H9 (cell line): ENCODE data around the gene PNKD. TPM values are rescaled to one million over a fixed set of nuclear protein-coding genes. Genes with fewer than 3 reads are reported as not detected.

Experiments used
- DNase-seq: peaks from one replicate; pipeline ENCODE4 v3.0.0-alpha.2; 2017
- H2AFZ ChIP-seq: one replicate; pipeline ENCODE4 v1.6.1; 2013; ENCODE audit warnings: mild to moderate bottlenecking, low read length, control low read depth, moderate library complexity
- H2AK5ac ChIP-seq: 2 replicates; pipeline ENCODE4 v1.6.1; 2013; ENCODE audit warnings: low read length, control low read depth, mixed read lengths; ENCODE audit not compliant: insufficient read length
- H2BK120ac ChIP-seq: one replicate; pipeline ENCODE4 v1.6.1; 2013; ENCODE audit warnings: low read depth, mild to moderate bottlenecking, low read length, control low read depth, inconsistent platforms; ENCODE audit not compliant: poor library complexity, severe bottlenecking
- H2BK12ac ChIP-seq: 2 replicates; pipeline ENCODE4 v1.6.1; 2013; ENCODE audit warnings: low read length, control low read depth, mixed read lengths, low read depth; ENCODE audit not compliant: insufficient read length
- H2BK15ac ChIP-seq: 2 replicates; pipeline ENCODE4 v1.6.1; 2013; ENCODE audit warnings: low read depth, low read length, control low read depth
- H2BK20ac ChIP-seq: one replicate; pipeline ENCODE4 v1.6.1; 2013; ENCODE audit warnings: low read depth, mild to moderate bottlenecking, low read length, control low read depth, inconsistent platforms; ENCODE audit not compliant: poor library complexity, severe bottlenecking
- H2BK5ac ChIP-seq: 2 replicates; pipeline ENCODE4 v1.6.1; 2013; ENCODE audit warnings: low read length, control low read depth, mixed read lengths; ENCODE audit not compliant: insufficient read length
- H3K14ac ChIP-seq: 2 replicates; pipeline ENCODE4 v1.6.1; 2013; ENCODE audit warnings: low read length, control low read depth; ENCODE audit not compliant: insufficient read depth
- H3K18ac ChIP-seq: 2 replicates; pipeline ENCODE4 v1.6.1; 2013; ENCODE audit warnings: low read depth, mild to moderate bottlenecking, mixed read lengths, low read length, control low read depth; ENCODE audit not compliant: insufficient read length
- H3K23ac ChIP-seq: 2 replicates; pipeline ENCODE4 v1.6.1; 2013; ENCODE audit warnings: low read length, control low read depth, mixed read lengths, low read depth; ENCODE audit not compliant: insufficient read length
- H3K23me2 ChIP-seq: 2 replicates; pipeline ENCODE4 v1.6.1; 2013; ENCODE audit warnings: low read depth, mild to moderate bottlenecking, mixed read lengths, low read length, control low read depth; ENCODE audit not compliant: insufficient read length, poor library complexity, severe bottlenecking
- H3K27ac ChIP-seq: 2 replicates; pipeline ENCODE4 v1.5.1; 2013; ENCODE audit warnings: low read length, control low read depth, mixed read lengths, low read depth; ENCODE audit not compliant: insufficient read length
- H3K27me3 ChIP-seq: 2 replicates; pipeline ENCODE4 v1.6.1; 2013; ENCODE audit warnings: low read length, control low read depth, inconsistent platforms; ENCODE audit not compliant: insufficient read depth
- H3K4ac ChIP-seq: 2 replicates; pipeline ENCODE4 v1.6.1; 2013; ENCODE audit warnings: low read depth, mild to moderate bottlenecking, control low read depth, inconsistent platforms, low read length, moderate library complexity
- H3K4me1 ChIP-seq: 2 replicates; pipeline ENCODE4 v1.6.1; 2013; ENCODE audit warnings: low read length, control low read depth, inconsistent platforms; ENCODE audit not compliant: insufficient read depth
- H3K4me2 ChIP-seq: 2 replicates; pipeline ENCODE4 v1.6.1; 2013; ENCODE audit warnings: low read length, control low read depth, mixed read lengths; ENCODE audit not compliant: insufficient read length, insufficient read depth
- H3K56ac ChIP-seq: 2 replicates; pipeline ENCODE4 v1.6.1; 2013; ENCODE audit warnings: low read depth, mild to moderate bottlenecking, mixed read lengths, low read length, control low read depth; ENCODE audit not compliant: insufficient read length
- H3K79me1 ChIP-seq: 2 replicates; pipeline ENCODE4 v1.6.1; 2013; ENCODE audit warnings: low read depth, mild to moderate bottlenecking, moderate library complexity, low read length, control low read depth, inconsistent platforms; ENCODE audit not compliant: insufficient read depth, poor library complexity, severe bottlenecking
- H3K79me2 ChIP-seq: 2 replicates; pipeline ENCODE4 v1.6.1; 2013; ENCODE audit warnings: low read length, control low read depth, inconsistent platforms; ENCODE audit not compliant: insufficient read depth
- H3K9ac ChIP-seq: 2 replicates; pipeline ENCODE4 v1.6.1; 2013; ENCODE audit warnings: low read length, control low read depth, mixed read lengths; ENCODE audit not compliant: insufficient read length; ENCODE audit errors: extremely low read depth
- H3K9me3 ChIP-seq: one replicate; pipeline ENCODE4 v1.6.1; 2013; ENCODE audit warnings: low read depth, low read length, inconsistent platforms; ENCODE audit not compliant: control insufficient read depth
- H3T11ph ChIP-seq: one replicate; pipeline ENCODE4 v1.6.1; 2013; ENCODE audit warnings: mild to moderate bottlenecking, low read length, control low read depth, inconsistent platforms
- H4K20me1 ChIP-seq: one replicate; pipeline ENCODE4 v1.6.1; 2013; ENCODE audit not compliant: control insufficient read depth, insufficient read length, insufficient read depth
- H4K5ac ChIP-seq: 2 replicates; pipeline ENCODE4 v1.6.1; 2013; ENCODE audit warnings: low read depth, mild to moderate bottlenecking, mixed read lengths, low read length, control low read depth; ENCODE audit not compliant: insufficient read length
- H4K8ac ChIP-seq: replicated peaks from 2 replicates; pipeline ENCODE4 v1.6.1; 2013; ENCODE audit warnings: low read length, control low read depth, mixed read lengths, low read depth; ENCODE audit not compliant: insufficient read length
- H4K91ac ChIP-seq: 2 replicates; pipeline ENCODE4 v1.6.1; 2013; ENCODE audit warnings: low read depth, mild to moderate bottlenecking, moderate library complexity, mixed read lengths, low read length, control low read depth; ENCODE audit not compliant: insufficient read length
- H3K27ac Mint-ChIP-seq, 3 experiments: 2 replicates in 2 of 3; 3 replicates in 1 of 3; pipeline ENCODE4 v1.8.0; 2020 to 2021; ENCODE audit warnings: mixed read lengths in 3 of 3, mild to moderate bottlenecking in 1 of 3, moderate library complexity in 1 of 3
- H3K27me3 Mint-ChIP-seq: 2 replicates; pipeline ENCODE4 v1.8.0; 2021; ENCODE audit warnings: low read depth, mild to moderate bottlenecking, moderate library complexity, mixed read lengths
- H3K36me3 Mint-ChIP-seq, 3 experiments: 2 replicates in 2 of 3; 3 replicates in 1 of 3; pipeline ENCODE4 v1.8.0; 2020 to 2021; ENCODE audit warnings: low read depth in 3 of 3, mixed read lengths in 3 of 3; ENCODE audit not compliant: insufficient read depth in 1 of 3
- H3K4me1 Mint-ChIP-seq, 2 experiments: 2 replicates each; pipeline ENCODE4 v1.8.0; 2020; ENCODE audit warnings: mixed read lengths in 2 of 2
- H3K4me3 Mint-ChIP-seq, 2 experiments: 2 replicates in 1 of 2; 3 replicates in 1 of 2; pipeline ENCODE4 v1.8.0; 2020 to 2021; ENCODE audit warnings: mild to moderate bottlenecking in 2 of 2, mixed read lengths in 2 of 2, moderate library complexity in 1 of 2
- H3K9me3 Mint-ChIP-seq, 2 experiments: 2 replicates in 1 of 2; 3 replicates in 1 of 2; pipeline ENCODE4 v1.8.0; 2020; ENCODE audit warnings: mild to moderate bottlenecking in 2 of 2, mixed read lengths in 2 of 2, moderate library complexity in 1 of 2
- WGBS: extraction: QIAGEN DNeasy Blood & Tissue Kit; methylation state at CpG from one replicate; pipeline ENCODE4 v1.1.7; 2013; ENCODE audit warnings: missing lambda C conversion rate, low lambda C conversion rate, mixed read lengths; ENCODE audit not compliant: insufficient read length; ENCODE audit errors: extremely low coverage; 5-methylcytosine and 5-hydroxymethylcytosine counted together
- total RNA-seq: library from RNA; stranded (reverse); gene quantifications from 2 replicates; pipeline ENCODE4 v1.2.1, GENCODE V29; 2021
- TF ChIP-seq, protein P1 (sequence below): fragments of 200-600 bp; sonication (generic); conservative IDR thresholded peaks from 3 replicates; pipeline ENCODE4 v1.8.0; 2021; ENCODE audit warnings: antibody characterized with exemption, mild to moderate bottlenecking

The PNKD gene
- total RNA-seq, 1 experiment from 2014 or later, result 31.6 TPM

DNA sequence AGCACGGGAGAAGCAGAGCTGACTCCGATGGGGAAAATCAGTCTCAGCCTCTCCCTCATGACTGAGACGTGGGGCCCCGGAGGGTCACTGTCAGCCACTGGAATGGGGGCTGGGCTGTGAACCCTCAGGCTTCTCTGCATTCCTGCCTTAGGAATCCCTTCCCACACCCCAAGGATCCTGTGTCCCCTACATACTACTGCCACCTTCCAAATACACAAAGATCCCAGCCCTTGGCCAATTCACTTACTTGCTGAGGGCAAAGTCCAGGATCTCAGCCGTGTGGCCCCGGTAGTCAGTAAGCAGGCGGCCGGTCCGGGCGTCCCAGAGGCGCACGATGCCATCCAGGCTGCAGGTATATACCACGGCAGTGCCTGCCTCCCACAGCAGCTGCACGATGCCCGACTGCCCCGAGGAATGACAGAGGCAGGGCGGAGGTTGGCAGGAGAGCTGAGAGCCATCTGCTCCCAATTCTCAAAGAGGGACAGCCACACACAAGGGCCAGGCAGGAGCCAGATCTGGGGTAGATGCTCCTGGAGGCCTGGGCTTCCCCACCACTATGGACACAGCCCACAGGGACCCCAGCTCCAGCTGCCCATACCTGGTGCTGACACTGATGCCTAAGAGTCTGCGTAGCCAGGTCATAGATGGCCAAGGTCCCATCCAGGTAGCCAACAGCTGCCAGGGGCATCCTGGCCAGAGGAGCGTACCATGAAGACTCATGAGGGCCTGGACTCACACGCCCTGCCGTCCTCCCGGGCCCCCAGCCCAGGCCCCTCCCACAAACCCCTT, 5.4 kb upstream of the PNKD start:
- no peak overlapping the region for H2BK15ac ChIP-seq
- DNase-seq, result no peak
- no peak overlapping the region for H4K5ac ChIP-seq

More for the DNA sequence above, 5.4 kb upstream of the PNKD start:
- no peak overlapping the region for H3K4me2 ChIP-seq
- no peak overlapping the region for H2BK20ac ChIP-seq
- no peak overlapping the region for H3K27ac ChIP-seq
- H4K20me1 ChIP-seq, result no peaks in the 10 kb centered on the region
- no peak overlapping the region for H2AFZ ChIP-seq
- H3K27me3 Mint-ChIP-seq, result no peaks in the 10 kb centered on the region; the same call in 1 of the 2 replicates
- no peak overlapping the region for H2BK12ac ChIP-seq
- peaks cover 19 to 42% (median 38%) of the 10 kb centered on the region in 3 experiments; a peak in 6 of 7 replicates for H3K36me3 Mint-ChIP-seq
- no peaks in the 10 kb centered on the region for H3K9me3 Mint-ChIP-seq
- no peak overlapping the region for H2AK5ac ChIP-seq
- no peak overlapping the region for H3K9ac ChIP-seq
- no peak overlapping the region for H2BK120ac ChIP-seq
- no peak overlapping the region for H3K14ac ChIP-seq
- no peak overlapping the region for H3T11ph ChIP-seq
- H3K4me1 Mint-ChIP-seq, result peaks cover 16 to 22% of the 10 kb centered on the region in 2 experiments
- H3K56ac ChIP-seq, result no peak overlapping the region
- TF ChIP-seq, protein P1, sequence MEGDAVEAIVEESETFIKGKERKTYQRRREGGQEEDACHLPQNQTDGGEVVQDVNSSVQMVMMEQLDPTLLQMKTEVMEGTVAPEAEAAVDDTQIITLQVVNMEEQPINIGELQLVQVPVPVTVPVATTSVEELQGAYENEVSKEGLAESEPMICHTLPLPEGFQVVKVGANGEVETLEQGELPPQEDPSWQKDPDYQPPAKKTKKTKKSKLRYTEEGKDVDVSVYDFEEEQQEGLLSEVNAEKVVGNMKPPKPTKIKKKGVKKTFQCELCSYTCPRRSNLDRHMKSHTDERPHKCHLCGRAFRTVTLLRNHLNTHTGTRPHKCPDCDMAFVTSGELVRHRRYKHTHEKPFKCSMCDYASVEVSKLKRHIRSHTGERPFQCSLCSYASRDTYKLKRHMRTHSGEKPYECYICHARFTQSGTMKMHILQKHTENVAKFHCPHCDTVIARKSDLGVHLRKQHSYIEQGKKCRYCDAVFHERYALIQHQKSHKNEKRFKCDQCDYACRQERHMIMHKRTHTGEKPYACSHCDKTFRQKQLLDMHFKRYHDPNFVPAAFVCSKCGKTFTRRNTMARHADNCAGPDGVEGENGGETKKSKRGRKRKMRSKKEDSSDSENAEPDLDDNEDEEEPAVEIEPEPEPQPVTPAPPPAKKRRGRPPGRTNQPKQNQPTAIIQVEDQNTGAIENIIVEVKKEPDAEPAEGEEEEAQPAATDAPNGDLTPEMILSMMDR, result no peak
- no peaks in the 10 kb centered on the region for H3K79me1 ChIP-seq
- H3K27ac Mint-ChIP-seq, result no peak overlapping the region
- H3K18ac ChIP-seq, result no peak overlapping the region
- H4K91ac ChIP-seq, result no peak overlapping the region
- H3K23ac ChIP-seq, result no peak overlapping the region
- H2BK5ac ChIP-seq, result no peak overlapping the region
- no peak overlapping the region for H3K4ac ChIP-seq
- H3K9me3 ChIP-seq, result no peaks in the 10 kb centered on the region
- no CpG with 5 or more reads among the region's 22 CpGs for WGBS
- H3K4me3 Mint-ChIP-seq, result no peak overlapping the region; a peak in 1 of 5 replicates
- H3K27me3 ChIP-seq, result no peaks in the 10 kb centered on the region
- peaks cover 5% of the 10 kb centered on the region for H3K23me2 ChIP-seq
- no peaks in the 10 kb centered on the region for H3K79me2 ChIP-seq
- H3K4me1 ChIP-seq, result peaks cover 4% of the 10 kb centered on the region; the same call in 1 of the 2 replicates
- H4K8ac ChIP-seq, result no peak overlapping the region
